ENCODE measurements around the gene ZNF750. TPM values are rescaled to one million over a fixed set of nuclear protein-coding genes. Genes with fewer than 3 reads are reported as not detected.

The ZNF750 gene
- total and polyA plus RNA-seq, 2 of the 13 experiments (the other 11 are each of a cell fraction or from before 2014, with no cell fraction given), result not detected

DNA sequence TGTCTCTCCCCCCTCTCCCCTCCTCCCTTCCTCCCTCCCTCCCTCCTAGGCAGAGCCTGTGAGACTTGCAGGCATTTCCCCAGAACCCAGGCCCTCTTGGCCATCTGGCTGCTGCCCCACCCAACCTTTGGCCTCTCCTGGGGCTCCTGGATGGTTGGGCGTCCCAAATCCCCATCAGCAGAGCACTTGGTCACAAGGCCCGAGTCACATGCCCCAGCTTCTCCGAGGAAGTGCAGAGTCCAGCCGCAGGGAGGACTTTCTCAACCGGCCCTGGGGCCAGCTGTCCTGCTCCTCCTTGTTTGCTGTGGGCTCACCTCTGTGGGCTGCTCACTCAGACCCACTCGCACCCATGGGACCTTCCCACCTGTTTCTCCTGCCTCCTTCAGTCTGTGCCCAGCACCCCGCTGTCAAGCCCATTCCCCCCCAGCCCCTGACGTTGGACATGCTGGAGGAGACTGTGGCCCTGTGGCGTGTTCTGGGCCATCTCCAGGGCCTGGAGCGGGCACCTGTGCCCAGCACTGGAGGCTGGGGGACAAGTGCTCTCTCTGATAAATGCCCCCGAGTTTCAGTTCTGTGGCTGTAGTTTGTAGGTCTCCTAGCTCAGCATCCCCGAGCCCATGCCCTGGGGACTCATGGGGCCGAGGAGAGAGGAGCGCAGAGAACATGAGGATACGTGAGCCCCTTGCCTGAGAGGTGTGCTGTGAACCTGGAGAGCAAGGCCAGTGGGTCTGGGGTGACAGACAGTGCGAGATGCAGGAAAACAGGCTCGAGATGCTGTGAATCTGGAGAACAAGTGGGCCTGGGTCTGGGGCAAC lies 42.3 kb upstream of the ZNF750 start (continued):
- TF ChIP-seq ZNF615 (CRISPR knock-in tag; IDR thresholded peaks at IDR 0.05; ENCODE audit: borderline replicate concordance) (no peak), ZNF761 (CRISPR knock-in tag; conservative IDR thresholded peaks at IDR 0.05) (no peak), DDIT3 (CRISPR knock-in tag; IDR thresholded peaks at IDR 0.05) (no peak), GATAD2A (CRISPR knock-in tag; IDR thresholded peaks at IDR 0.05) (peak; percentile 75; the same call in 1 of the 2 replicates), PAX8 (CRISPR knock-in tag; IDR thresholded peaks at IDR 0.05; ENCODE audit: borderline replicate concordance) (no peak), FOXA1 (IDR thresholded peaks at IDR 0.05) (no peak), FOXA1 (CRISPR knock-in tag; IDR thresholded peaks at IDR 0.05) (peak; percentile 63), REL (CRISPR knock-in tag; conservative IDR thresholded peaks at IDR 0.05) (no peak), NONO (IDR thresholded peaks at IDR 0.05) (no peak), NONO (CRISPR knock-in tag; conservative IDR thresholded peaks at IDR 0.05) (no peak), ZNF737 (CRISPR knock-in tag; IDR thresholded peaks at IDR 0.05; ENCODE audit: borderline replicate concordance) (no peak), ZNF251 (CRISPR knock-in tag; IDR thresholded peaks at IDR 0.05) (no peak), MBNL3 (CRISPR knock-in tag; conservative IDR thresholded peaks at IDR 0.05) (no peak), MED1 (CRISPR knock-in tag; IDR thresholded peaks at IDR 0.05) (peak; percentile 44; the same call in 1 of the 2 replicates), JDP2 (CRISPR knock-in tag; IDR thresholded peaks at IDR 0.05; ENCODE audit: borderline replicate concordance) (no peak), ZNF260 (CRISPR knock-in tag; IDR thresholded peaks at IDR 0.05; ENCODE audit: borderline replicate concordance, low read depth) (no peak), ZNF121 (CRISPR knock-in tag; IDR thresholded peaks at IDR 0.05) (no peak), FOXO4 (CRISPR knock-in tag; conservative IDR thresholded peaks at IDR 0.05) (no peak), IRF1 (CRISPR knock-in tag; IDR thresholded peaks at IDR 0.05; ENCODE audit: low read depth) (no peak)
- TF ChIP-seq, protein P1, sequence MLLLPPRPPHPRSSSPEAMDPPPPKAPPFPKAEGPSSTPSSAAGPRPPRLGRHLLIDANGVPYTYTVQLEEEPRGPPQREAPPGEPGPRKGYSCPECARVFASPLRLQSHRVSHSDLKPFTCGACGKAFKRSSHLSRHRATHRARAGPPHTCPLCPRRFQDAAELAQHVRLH (CRISPR knock-in tag; IDR thresholded peaks at IDR 0.05; ENCODE audit: borderline replicate concordance, low read depth), result no peak
- TF ChIP-seq, protein P2, sequence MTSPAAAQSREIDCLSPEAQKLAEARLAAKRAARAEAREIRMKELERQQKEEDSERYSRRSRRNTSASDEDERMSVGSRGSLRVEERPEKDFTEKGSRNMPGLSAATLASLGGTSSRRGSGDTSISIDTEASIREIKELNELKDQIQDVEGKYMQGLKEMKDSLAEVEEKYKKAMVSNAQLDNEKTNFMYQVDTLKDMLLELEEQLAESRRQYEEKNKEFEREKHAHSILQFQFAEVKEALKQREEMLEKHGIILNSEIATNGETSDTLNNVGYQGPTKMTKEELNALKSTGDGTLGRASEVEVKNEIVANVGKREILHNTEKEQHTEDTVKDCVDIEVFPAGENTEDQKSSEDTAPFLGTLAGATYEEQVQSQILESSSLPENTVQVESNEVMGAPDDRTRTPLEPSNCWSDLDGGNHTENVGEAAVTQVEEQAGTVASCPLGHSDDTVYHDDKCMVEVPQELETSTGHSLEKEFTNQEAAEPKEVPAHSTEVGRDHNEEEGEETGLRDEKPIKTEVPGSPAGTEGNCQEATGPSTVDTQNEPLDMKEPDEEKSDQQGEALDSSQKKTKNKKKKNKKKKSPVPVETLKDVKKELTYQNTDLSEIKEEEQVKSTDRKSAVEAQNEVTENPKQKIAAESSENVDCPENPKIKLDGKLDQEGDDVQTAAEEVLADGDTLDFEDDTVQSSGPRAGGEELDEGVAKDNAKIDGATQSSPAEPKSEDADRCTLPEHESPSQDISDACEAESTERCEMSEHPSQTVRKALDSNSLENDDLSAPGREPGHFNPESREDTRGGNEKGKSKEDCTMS (CRISPR knock-in tag; conservative IDR thresholded peaks at IDR 0.05), result no peak
- TF ChIP-seq, protein P3, sequence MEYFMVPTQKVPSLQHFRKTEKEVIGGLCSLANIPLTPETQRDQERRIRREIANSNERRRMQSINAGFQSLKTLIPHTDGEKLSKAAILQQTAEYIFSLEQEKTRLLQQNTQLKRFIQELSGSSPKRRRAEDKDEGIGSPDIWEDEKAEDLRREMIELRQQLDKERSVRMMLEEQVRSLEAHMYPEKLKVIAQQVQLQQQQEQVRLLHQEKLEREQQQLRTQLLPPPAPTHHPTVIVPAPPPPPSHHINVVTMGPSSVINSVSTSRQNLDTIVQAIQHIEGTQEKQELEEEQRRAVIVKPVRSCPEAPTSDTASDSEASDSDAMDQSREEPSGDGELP (IDR thresholded peaks at IDR 0.05; ENCODE audit: borderline replicate concordance, low read depth), result peak; percentile 90; the same call in 1 of the 2 replicates
- TF ChIP-seq, protein P4, sequence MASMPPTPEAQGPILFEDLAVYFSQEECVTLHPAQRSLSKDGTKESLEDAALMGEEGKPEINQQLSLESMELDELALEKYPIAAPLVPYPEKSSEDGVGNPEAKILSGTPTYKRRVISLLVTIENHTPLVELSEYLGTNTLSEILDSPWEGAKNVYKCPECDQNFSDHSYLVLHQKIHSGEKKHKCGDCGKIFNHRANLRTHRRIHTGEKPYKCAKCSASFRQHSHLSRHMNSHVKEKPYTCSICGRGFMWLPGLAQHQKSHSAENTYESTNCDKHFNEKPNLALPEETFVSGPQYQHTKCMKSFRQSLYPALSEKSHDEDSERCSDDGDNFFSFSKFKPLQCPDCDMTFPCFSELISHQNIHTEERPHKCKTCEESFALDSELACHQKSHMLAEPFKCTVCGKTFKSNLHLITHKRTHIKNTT (CRISPR knock-in tag; IDR thresholded peaks at IDR 0.05), result no peak
